A204.1 (cell line): ENCODE data around the gene C20orf204.

Source experiments
- FAIRE-seq: peaks from 2 replicates; lab custom pipeline; 2012; peaks lifted over from hg19 to GRCh38; lab: Jason Lieb, UNC

The C20orf204 gene

GRCh38 chr20:64042054-64042781, 6.2 kb downstream of the C20orf204 start:
- FAIRE-seq, result no peak

- no peak for FAIRE-seq
Observed at GRCh38 chr20:64043768-64044167, 7.8 kb downstream of the C20orf204 start.

GRCh38 chr20:64044484-64045247, 8.7 kb downstream of the C20orf204 start:
- FAIRE-seq, result no peak

GRCh38 chr20:64045346-64046011, 9.5 kb downstream of the C20orf204 start:
- no peak for FAIRE-seq

- no peak for FAIRE-seq
Observed at GRCh38 chr20:64047046-64047389, 11.0 kb downstream of the C20orf204 start.

GRCh38 chr20:64047968-64048401, 12.0 kb downstream of the C20orf204 start:
- no peak for FAIRE-seq

- no peak for FAIRE-seq
Observed at GRCh38 chr20:64048402-64049044, 12.5 kb downstream of the C20orf204 start.

- no peak for FAIRE-seq
Observed at GRCh38 chr20:64049060-64049877, 13.3 kb downstream of the C20orf204 start, which contains the start of gene SOX18. Gene SOX18 (minus strand): TSS chr20:64049639. CDS start chr20:64049516, 123 bp downstream.

GRCh38 chr20:64049878-64050260, 13.9 kb downstream of the C20orf204 start:
- no peak for FAIRE-seq

- FAIRE-seq, result no peak
Observed at GRCh38 chr20:64050261-64051032, 14.5 kb downstream of the C20orf204 start.

- FAIRE-seq, result no peak
Observed at GRCh38 chr20:64051033-64051452, 15.1 kb downstream of the C20orf204 start.

GRCh38 chr20:64051561-64052325, 15.8 kb downstream of the C20orf204 start:
- no peak for FAIRE-seq

- FAIRE-seq, result no peak
Observed at GRCh38 chr20:64052326-64052722, 16.3 kb downstream of the C20orf204 start.

GRCh38 chr20:64052987-64053840, 17.2 kb downstream of the C20orf204 start:
- no peak for FAIRE-seq

GRCh38 chr20:64053841-64054661, 18.1 kb downstream of the C20orf204 start:
- FAIRE-seq, result no peak

- no peak for FAIRE-seq
Observed at GRCh38 chr20:64055396-64055892, 19.5 kb downstream of the C20orf204 start.

- no peak for FAIRE-seq
Observed at GRCh38 chr20:64055893-64056638, 20.1 kb downstream of the C20orf204 start.

- FAIRE-seq, result no peak
Observed at GRCh38 chr20:64056639-64056888, 20.6 kb downstream of the C20orf204 start.
